Measurements from ENCODE around the gene CDC34.

The CDC34 gene

GRCh38 chr19:508204-509150 lies 23.1 kb upstream of the CDC34 start:
- Mint-ChIP-seq H3K4me3 (peak overlapping the region; percentile 92), H3K9me3 (ENCODE audit: low read depth) (no peaks in the 10 kb centered on the region), H3K36me3 (no peaks in the 10 kb centered on the region), H3K27me3 (no peaks in the 10 kb centered on the region), H3K4me1 (ENCODE audit: low read depth) (peaks cover 41% of the 10 kb centered on the region), H3K27ac (peak overlapping the region; percentile 87)

DNA sequence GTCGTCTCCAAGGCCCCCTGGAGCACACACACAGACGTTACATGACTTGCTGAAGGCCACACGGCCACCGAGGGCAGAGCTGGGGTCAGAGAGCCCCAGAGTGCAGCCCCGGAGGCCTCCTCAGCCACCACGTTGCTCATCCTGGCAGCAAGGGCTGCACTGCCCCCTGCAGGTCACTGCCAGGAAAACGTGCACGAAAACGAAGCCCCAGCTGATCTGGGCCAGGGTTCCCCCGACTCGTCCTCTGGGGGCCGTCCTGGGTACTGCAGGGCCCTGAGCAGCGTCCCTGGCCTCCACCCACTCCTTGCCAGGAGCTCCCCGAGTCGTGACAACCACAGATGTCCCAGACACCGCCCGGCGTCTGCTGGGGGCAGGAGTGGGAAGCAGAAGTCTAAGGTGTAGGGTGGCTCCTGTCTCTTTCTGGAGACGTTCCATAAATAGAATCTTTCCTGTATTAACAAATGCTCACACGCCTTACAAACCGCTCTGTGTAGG lies 20.9 kb upstream of the CDC34 start:
- no peaks in the 10 kb centered on the region for H3K9me3 Mint-ChIP-seq (ENCODE audit: low read depth)
- H3K36me3 Mint-ChIP-seq = peaks cover 4% of the 10 kb centered on the region
- peaks cover 46% of the 10 kb centered on the region for H3K4me1 Mint-ChIP-seq (ENCODE audit: low read depth)
- peak overlapping the region; percentile 90 for H3K4me3 Mint-ChIP-seq
- peak overlapping the region; percentile 98 for H3K27ac Mint-ChIP-seq
- H3K27me3 Mint-ChIP-seq = no peaks in the 10 kb centered on the region

- H3K27ac Mint-ChIP-seq = peak overlapping the region; percentile 98
- peaks cover 4% of the 10 kb centered on the region for H3K36me3 Mint-ChIP-seq
- H3K9me3 Mint-ChIP-seq (ENCODE audit: low read depth) = no peaks in the 10 kb centered on the region
- peaks cover 46% of the 10 kb centered on the region for H3K4me1 Mint-ChIP-seq (ENCODE audit: low read depth)
- no peaks in the 10 kb centered on the region for H3K27me3 Mint-ChIP-seq
- peak overlapping the region; percentile 90 for H3K4me3 Mint-ChIP-seq
Observed at GRCh38 chr19:511101-511851, 20.3 kb upstream of the CDC34 start.

DNA sequence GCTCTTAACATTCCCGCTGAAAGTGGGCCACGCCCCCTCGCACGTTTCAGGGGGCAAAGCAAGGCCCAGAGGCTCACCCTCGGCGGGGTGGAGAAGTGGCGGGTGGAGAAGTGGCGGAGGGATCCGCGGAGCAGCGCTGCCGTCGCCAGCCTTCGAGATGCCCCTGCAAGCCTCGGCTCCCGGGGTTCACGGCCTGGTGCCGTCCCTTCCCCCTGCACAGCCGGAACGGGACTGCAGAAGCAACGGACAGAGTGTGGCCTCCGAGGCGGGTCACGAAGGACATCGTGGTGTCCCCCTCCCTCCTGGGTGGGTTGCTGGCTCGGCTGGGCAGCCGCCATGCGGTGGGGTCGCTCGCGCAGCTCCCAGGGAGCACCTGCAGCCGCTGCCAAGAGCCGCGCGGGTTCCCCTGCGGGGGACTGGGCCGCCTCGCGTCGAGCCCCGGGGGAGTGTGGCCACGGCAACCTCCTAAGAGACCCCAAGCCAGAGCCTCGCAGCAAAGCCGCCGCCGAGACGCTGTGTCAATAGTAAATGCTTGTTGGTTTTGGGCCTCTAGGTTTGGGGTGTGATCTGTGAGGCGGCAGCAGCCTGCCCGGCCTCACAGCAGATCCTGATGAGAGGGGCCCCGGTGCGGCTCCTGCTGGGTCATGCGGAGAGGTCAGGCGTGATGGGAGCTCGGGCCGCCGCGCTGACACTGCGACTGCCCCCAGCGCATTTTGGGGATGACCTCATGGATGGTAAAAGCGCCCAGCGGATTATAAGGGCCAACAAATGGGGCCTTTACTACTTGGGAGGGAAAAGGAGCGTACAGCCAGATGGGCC lies 18.8 kb upstream of the CDC34 start:
- Mint-ChIP-seq H3K4me1 (ENCODE audit: low read depth) (peaks cover 50% of the 10 kb centered on the region), H3K36me3 (peaks cover 4% of the 10 kb centered on the region), H3K27ac (no peak overlapping the region), H3K4me3 (no peak overlapping the region), H3K27me3 (no peaks in the 10 kb centered on the region), H3K9me3 (ENCODE audit: low read depth) (no peaks in the 10 kb centered on the region)

DNA sequence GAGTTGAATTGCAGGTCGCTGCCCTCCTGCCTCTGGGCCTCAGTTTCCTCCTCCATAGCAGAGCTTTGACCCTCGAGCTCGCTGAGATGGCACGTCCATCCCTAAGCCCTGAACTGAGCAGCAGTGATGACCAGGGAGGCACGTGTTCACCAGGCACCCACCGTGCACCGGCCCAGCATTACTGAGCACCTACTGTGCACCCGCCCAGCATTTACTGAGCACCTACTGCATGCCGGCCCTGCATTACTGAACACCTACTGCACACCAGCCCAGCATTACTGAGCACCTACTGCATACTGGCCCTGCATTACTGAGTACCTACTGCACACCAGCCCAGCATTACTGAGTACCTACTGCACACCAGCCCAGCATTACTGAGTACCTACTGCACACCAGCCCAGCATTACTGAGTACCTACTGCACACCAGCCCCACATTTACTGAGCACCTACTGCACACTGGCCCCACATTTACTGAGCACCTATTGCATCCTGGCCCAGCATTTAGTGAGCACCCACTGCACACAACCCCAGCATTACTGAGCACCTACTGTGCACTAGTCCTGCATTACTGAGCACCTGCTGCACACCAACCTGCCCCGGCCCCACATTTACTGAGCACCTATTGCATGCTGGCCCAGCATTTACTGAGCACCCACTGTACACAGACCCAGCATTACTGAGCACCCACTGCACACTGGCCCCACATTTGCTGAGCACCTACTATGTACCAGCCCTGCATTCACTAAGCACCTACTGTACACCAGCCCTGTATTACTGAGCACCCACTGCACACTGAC lies 18.0 kb upstream of the CDC34 start:
- H3K4me3 Mint-ChIP-seq = no peak overlapping the region
- H3K27ac Mint-ChIP-seq = peak overlapping the region; percentile 64
- H3K9me3 Mint-ChIP-seq (ENCODE audit: low read depth) = no peaks in the 10 kb centered on the region
- no peaks in the 10 kb centered on the region for H3K27me3 Mint-ChIP-seq
- H3K4me1 Mint-ChIP-seq (ENCODE audit: low read depth) = peaks cover 44% of the 10 kb centered on the region
- peaks cover 4% of the 10 kb centered on the region for H3K36me3 Mint-ChIP-seq

GRCh38 chr19:514166-514663 lies 17.3 kb upstream of the CDC34 start:
- H3K9me3 Mint-ChIP-seq (ENCODE audit: low read depth) = no peaks in the 10 kb centered on the region
- H3K27ac Mint-ChIP-seq = peak overlapping the region; percentile 64
- peaks cover 38% of the 10 kb centered on the region for H3K4me1 Mint-ChIP-seq (ENCODE audit: low read depth)

GRCh38 chr19:517721-518597 lies 13.6 kb upstream of the CDC34 start:
- no peaks in the 10 kb centered on the region for H3K9me3 Mint-ChIP-seq (ENCODE audit: low read depth)
- no peak overlapping the region for H3K27ac Mint-ChIP-seq
- no peaks in the 10 kb centered on the region for H3K27me3 Mint-ChIP-seq
- peaks cover 4% of the 10 kb centered on the region for H3K36me3 Mint-ChIP-seq
- peaks cover 15% of the 10 kb centered on the region for H3K4me1 Mint-ChIP-seq (ENCODE audit: low read depth)
- no peak overlapping the region for H3K4me3 Mint-ChIP-seq

More at GRCh38 chr19:514166-514663, 17.3 kb upstream of the CDC34 start:
- peaks cover 4% of the 10 kb centered on the region for H3K36me3 Mint-ChIP-seq
- no peaks in the 10 kb centered on the region for H3K27me3 Mint-ChIP-seq
- H3K4me3 Mint-ChIP-seq = no peak overlapping the region

GRCh38 chr19:518598-519231 lies 12.8 kb upstream of the CDC34 start:
- Mint-ChIP-seq H3K9me3 (ENCODE audit: low read depth) (no peaks in the 10 kb centered on the region), H3K4me3 (no peak overlapping the region), H3K27ac (no peak overlapping the region), H3K36me3 (peaks cover 4% of the 10 kb centered on the region), H3K4me1 (ENCODE audit: low read depth) (peaks cover 15% of the 10 kb centered on the region), H3K27me3 (no peaks in the 10 kb centered on the region)

DNA sequence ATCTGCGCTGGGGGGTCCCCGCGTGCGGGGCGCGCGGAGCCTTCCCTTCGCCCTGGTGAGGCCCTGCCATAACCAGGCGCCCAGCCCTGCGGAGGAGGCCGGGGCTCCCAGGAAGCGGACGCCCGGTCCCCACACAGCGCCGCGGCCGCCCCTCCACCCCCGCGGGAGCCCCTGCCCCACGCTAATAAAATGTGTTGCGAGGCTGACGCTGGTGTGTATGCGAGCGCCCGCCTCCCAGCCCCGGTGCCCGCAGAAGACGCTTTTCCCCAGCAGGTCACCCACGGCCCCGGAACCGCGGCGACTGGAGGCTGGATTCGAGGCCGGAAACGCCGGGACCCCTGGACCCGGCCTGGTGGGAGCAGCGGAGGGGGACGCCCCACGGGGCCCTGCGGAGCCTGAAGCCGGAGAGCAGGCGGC lies 12.1 kb upstream of the CDC34 start:
- Mint-ChIP-seq H3K36me3 (no peaks in the 10 kb centered on the region), H3K27me3 (no peaks in the 10 kb centered on the region), H3K9me3 (ENCODE audit: low read depth) (no peaks in the 10 kb centered on the region), H3K4me3 (no peak overlapping the region), H3K4me1 (ENCODE audit: low read depth) (peaks cover 8% of the 10 kb centered on the region), H3K27ac (no peak overlapping the region)

GRCh38 chr19:522726-523125 lies 8.8 kb upstream of the CDC34 start:
- no peak overlapping the region for H3K27ac Mint-ChIP-seq

DNA sequence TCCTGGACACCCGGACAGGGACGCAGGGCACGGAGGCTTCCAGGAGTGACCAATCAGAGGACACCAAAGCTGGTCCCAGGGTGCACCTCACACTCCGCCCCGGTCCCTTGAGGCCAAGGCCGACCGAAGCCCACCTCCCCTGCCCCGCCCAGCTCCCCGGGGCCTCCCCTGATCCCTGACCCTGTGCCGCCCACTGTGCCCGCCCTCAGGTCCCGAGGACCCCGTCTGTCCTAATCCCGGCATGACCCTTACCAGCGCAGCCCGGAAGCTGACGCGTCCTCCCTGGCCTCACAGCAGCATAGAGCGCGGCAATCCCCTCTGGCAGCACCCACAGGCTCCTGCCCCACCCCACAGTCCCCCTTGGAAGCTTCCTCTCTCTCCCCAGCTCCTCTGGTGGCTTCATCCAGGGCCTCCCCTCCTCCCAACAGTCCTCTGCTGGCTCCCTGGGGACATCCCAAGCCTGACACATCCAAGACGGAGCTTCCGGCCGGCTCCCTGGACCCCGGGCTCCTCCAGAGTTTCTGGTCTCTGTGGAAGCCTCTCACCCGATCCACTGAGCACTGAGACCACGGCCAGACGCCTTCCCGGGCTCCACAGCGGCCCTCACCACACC lies 7.4 kb upstream of the CDC34 start:
- Mint-ChIP-seq H3K4me3 (no peak overlapping the region), H3K9me3 (ENCODE audit: low read depth) (no peaks in the 10 kb centered on the region), H3K36me3 (no peaks in the 10 kb centered on the region), H3K27me3 (no peaks in the 10 kb centered on the region), H3K27ac (no peak overlapping the region), H3K4me1 (ENCODE audit: low read depth) (peaks cover 3% of the 10 kb centered on the region)

More at GRCh38 chr19:522726-523125, 8.8 kb upstream of the CDC34 start:
- Mint-ChIP-seq H3K4me3 (no peak overlapping the region), H3K36me3 (no peaks in the 10 kb centered on the region), H3K27me3 (no peaks in the 10 kb centered on the region), H3K4me1 (ENCODE audit: low read depth) (peaks cover 3% of the 10 kb centered on the region), H3K9me3 (ENCODE audit: low read depth) (no peaks in the 10 kb centered on the region)

GRCh38 chr19:525029-525428 lies 6.5 kb upstream of the CDC34 start:
- Mint-ChIP-seq H3K4me3 (no peak overlapping the region), H3K36me3 (no peaks in the 10 kb centered on the region), H3K27me3 (no peaks in the 10 kb centered on the region), H3K9me3 (ENCODE audit: low read depth) (no peaks in the 10 kb centered on the region), H3K4me1 (ENCODE audit: low read depth) (peaks cover 3% of the 10 kb centered on the region), H3K27ac (no peak overlapping the region)
